OCI-LY1 (cell line): Measurements from ENCODE around the gene ZNF189.

Source experiments
- EZH2 ChIP-seq: fragments of 200-600 bp; sonication (generic), shearing (Covaris generic); IDR thresholded peaks from 2 replicates; pipeline ENCODE4 v1.8.0; 2017; ENCODE audit warnings: borderline replicate concordance, mixed run types, mild to moderate bottlenecking, antibody characterized with exemption, low read length, moderate library complexity, mixed read lengths
- TF ChIP-seq, protein P1 (sequence below): fragments of 200-600 bp; sonication (generic), shearing (Covaris generic); IDR thresholded peaks from 2 replicates; pipeline ENCODE4 v1.5.1; 2017; ENCODE audit warnings: mild to moderate bottlenecking, antibody characterized with exemption, low read length, moderate library complexity, mixed read lengths

DNA sequence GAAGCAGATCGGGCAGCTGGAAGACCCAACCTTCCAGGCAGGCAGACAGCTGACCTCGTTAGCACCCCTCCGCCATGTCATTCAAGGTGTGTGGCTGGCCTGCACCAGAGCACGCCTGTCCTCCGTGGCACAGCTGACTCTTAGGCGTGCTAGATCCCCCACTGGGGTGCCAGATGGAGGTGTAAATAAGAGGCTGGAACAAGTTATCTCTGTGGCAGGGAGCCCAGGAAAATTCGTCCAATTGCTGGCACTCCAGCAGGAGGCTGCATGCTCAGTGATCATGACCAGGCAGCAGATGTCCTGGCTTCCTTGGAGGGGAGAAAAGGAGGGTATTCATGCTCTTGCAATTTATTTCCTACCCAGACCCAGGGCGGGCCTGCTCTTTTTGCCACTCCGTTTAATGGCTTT is 44.7 kb downstream of the ZNF189 start:
- TF ChIP-seq, protein P1, sequence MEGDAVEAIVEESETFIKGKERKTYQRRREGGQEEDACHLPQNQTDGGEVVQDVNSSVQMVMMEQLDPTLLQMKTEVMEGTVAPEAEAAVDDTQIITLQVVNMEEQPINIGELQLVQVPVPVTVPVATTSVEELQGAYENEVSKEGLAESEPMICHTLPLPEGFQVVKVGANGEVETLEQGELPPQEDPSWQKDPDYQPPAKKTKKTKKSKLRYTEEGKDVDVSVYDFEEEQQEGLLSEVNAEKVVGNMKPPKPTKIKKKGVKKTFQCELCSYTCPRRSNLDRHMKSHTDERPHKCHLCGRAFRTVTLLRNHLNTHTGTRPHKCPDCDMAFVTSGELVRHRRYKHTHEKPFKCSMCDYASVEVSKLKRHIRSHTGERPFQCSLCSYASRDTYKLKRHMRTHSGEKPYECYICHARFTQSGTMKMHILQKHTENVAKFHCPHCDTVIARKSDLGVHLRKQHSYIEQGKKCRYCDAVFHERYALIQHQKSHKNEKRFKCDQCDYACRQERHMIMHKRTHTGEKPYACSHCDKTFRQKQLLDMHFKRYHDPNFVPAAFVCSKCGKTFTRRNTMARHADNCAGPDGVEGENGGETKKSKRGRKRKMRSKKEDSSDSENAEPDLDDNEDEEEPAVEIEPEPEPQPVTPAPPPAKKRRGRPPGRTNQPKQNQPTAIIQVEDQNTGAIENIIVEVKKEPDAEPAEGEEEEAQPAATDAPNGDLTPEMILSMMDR: no peak
- no peak for TF ChIP-seq EZH2
